ENCODE data around the gene HMG20A. TPM values are rescaled to one million over a fixed set of nuclear protein-coding genes. Genes with fewer than 3 reads are reported as not detected.

HMG20A gene
- total RNA-seq, 1 donor from 2014 or later: 12.6 TPM

GRCh38 chr15:77479015-77479414 is 58.3 kb downstream of the HMG20A start:
- ATAC-seq: peak; percentile 60

DNA sequence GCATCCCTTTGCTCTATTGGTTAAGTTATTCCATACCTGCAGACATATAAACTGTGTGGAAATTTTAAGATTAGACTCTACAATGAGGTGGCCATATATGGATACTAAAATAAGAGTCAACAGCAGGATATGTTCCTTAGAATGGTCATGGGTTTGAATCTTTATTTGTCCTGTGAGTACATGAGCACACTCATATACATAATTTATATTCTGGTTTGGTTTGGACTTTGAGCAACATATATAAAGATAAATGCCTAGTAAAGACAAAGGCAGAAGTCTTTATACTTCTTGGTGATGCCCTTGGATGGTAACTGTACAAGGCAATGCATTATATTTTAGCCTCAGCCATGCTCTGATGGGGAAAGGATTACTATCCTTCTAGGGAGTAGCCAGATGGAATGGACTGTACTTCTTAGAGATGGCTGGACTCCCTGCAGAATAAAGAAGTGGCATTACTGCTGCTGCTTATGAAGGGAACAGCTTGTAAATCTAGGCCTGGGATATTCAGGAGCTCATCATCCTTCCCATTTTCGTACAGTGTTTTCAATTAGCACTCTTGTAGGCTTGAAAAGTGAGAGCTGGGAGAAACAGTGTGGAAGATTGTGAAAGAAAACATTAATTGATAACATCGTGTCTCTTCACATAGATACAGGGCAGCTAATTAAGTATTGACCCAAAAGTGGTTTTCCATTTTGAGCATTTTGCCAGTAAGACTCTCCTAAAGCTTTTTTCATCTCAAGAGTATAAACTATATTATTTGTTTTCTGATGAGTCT is 60.4 kb downstream of the HMG20A start:
- no peak for ATAC-seq

- peak; percentile 26 for ATAC-seq
Measured at GRCh38 chr15:77481670-77482069, 61.0 kb downstream of the HMG20A start.

- no peak for ATAC-seq
Measured at GRCh38 chr15:77482570-77482969, 61.9 kb downstream of the HMG20A start.

DNA sequence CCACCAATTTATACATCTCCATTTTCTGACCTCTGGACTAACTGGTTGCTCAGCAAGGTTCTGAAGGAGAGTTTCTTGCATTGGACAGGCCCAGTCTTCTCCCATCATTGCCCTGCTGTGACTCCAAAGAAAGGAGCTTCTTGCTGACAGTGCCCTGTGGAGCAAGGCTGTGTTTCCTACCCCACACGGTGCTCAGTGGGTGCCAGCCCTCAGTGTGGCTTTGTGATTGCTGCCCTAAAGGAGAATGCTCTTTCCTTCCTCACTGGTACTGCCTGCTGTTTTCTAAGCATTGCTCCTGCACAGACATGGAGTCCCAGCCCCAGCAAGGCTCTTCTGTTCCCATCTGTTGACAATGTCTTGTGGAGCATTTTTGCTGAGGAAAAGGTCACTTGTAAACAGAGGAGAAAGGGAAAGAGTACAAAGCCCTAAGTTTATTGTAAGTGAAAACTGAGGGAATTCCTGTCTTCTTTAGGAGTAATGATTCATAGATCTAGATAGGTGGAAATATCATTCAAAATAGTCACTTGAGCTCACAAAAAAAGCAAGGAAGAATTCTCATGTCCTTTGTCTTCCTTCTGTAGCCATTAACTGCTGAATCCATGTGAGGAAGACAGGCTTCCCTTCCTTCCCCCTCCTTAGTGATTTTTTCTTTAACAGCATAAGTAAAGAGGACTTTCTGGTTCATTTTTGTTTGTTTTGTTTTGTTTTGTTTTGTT is 62.9 kb downstream of the HMG20A start:
- no peak for ATAC-seq

DNA sequence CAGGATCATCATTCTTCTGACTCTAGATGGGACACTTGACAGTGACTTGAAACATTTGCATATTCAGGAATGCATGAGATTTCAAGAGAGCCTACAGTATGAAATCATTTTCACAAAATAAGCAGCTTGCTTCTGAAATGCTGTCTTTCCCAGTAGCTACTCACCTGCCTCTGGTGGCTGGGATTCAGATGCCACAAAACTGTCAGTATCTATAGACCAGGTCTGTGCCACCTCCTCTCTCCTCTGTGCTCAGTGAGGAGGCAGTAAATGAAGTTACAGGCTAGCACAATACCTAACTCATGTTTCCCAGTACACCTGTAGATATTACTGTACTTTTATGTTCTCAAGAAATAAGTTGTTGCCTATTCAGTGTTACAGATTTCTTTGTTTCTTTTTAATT is 64.3 kb downstream of the HMG20A start:
- no peak for ATAC-seq

- peak; percentile 77 for ATAC-seq
Measured at GRCh38 chr15:77486542-77487468, 66.1 kb downstream of the HMG20A start.

GRCh38 chr15:77487469-77487842 is 66.8 kb downstream of the HMG20A start:
- ATAC-seq: no peak

DNA sequence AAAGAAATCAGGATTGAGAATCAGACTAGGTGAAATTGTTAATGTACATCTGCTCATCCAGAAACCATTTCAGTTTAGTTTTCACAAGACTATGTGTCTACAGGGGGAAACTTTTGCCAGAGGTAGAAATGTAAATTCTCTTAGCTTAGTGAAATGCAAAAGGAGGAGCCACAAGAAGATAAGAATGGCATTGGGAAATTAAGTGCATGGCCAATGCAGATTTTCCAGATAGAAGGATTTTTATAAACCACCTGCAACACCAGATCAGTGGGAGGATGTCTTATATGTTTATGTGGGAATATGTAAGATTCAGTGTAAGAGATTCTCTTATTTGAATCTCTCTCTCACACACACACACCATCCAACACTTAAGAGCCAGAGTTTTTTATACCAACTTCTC is 67.2 kb downstream of the HMG20A start:
- ATAC-seq: no peak

- ATAC-seq: no peak
Measured at GRCh38 chr15:77489647-77490046, 69.0 kb downstream of the HMG20A start.

DNA sequence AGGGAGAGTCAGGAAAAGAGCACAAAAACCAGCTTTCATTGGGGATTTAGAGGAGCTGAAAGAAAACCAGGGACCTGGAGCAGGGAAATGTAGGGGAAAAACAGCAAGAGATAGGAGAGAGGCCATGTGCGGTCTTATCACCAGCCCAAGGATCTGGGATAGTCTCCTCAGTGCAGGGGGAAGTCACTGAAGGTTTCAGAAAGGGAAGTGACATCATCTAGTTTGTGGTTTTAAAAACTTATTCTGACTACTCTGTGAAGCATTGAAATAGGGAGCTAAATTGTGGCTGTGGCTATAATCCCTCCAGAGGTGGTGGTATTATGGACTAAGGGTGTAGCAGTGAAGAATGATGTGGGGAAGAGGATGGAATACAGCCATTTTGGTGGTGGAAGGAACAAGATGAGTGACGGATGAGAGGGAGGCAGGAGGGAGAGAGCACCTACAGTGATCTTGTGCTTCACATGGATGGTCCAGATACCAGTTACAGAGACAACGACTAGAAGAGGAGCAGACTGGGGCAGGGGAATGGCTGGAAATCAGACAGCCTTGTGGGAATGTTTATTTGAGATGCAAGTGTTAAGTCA is 72.7 kb downstream of the HMG20A start:
- ATAC-seq: no peak

DNA sequence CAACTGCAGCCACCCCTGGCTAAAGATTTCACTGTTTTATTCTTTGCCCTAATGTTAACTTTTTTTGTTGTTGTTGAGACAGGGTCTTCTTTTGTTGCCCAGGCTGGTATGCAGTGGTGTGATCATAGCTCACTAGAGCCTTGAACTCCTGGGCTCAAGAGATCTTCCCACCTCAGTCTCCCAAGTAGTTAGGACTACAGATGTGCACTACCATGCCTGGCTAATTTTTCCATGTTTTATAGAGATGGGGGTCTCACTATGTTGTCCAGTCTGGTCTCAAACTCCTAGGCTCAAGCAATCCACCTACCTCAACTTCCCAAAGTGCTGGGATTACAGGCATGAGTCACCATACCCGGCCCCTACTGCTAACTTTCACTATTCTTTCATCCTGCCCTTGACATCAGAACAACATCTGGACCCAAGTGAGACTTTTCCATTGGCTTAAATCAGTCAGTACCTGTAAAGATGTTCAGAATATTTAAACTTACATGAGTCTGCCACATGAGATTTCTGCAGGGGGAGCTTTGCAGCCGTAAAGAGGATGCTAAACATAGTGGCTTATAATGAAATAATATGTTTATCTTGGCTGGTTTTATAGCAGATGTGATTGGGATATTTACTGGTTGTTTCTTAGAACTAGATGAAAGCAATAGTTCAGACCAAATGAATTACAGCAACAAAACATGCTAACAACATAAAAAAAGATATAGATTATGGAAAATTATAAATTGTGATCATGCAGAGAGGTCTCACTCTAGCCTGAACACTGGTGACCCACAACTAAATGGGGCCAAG is 73.6 kb downstream of the HMG20A start:
- no peak for ATAC-seq

DNA sequence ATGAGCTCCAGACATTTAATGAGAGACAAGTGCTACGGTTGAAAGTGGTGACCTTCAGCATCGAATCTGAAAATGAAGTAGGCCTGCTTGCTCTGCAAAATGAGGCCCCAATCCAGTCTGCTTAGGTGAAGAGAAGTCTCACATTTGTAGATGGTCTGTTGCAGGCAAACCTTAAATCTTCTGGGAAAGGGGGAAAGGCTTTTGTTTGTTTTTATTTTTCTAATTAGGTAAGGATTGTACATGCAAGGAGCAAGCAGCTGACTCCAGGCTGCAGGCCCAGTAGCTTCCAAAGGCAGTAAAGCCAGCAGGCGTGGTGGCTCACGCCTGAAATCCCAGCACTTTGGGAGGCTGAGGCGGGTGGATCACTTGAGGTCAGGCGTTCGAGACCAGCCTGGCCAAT is 74.3 kb downstream of the HMG20A start:
- ATAC-seq: no peak

DNA sequence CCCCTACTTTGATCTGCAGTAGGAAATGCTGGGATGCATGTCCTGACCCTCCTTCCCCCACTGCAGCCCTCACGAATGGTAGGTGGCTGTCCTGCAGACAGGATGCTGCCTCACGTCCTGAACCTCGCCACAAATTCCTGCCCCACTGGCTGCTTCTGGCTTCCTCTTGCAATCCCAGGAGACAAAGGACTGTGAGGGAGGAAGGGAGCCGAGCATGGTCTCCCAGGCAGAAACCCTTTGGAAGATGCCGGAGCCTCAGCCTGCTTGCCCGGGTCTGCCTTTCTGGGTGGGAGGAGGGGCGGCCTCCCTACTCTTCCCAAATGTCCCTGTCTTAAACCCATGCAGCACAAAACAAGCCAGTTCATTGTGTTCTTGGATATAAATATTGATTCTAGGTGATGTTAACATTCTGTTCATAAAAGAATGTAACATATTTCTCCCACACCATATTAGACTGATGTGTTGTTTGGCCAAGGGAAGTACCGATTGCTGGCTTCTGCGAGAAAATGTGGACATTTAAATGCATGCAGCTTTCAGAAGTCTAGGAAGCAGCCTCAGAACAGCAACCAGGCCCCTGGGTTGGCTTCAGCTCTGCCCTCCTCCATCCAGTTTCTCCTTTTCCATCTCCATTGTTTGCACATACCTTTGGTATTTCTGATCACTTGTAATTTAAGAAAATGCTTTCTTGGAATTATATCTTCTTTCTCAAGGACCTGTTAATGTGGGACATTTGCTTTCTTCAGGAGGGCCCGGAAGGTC is 75.3 kb downstream of the HMG20A start:
- ATAC-seq: no peak

GRCh38 chr15:77496715-77497109 is 76.0 kb downstream of the HMG20A start:
- ATAC-seq: peak; percentile 83

GRCh38 chr15:77497110-77497737 is 76.5 kb downstream of the HMG20A start:
- peak; percentile 54 for ATAC-seq

DNA sequence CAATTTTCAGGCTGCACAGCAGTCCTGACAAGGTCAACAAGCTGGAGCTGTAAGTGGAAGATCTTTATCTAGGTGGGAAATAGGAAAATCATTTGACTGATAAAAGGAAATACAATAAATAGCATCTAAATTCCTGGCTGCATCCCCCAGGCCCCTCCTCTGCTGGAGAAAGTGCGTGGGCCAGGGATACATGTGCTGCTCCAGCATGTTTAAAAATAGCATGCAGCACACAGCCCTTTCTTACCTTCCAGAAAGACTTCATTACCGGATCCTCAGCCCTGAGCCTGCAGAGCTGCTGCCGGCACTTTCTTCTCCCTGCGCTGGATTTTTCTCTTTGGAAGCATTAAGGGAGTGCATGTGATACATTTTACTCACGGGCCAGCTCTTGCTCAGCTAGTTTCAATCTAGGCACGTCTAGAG is 77.3 kb downstream of the HMG20A start:
- ATAC-seq: peak; percentile 18

GRCh38 chr15:77499087-77499760 is 78.5 kb downstream of the HMG20A start:
- no peak for ATAC-seq

DNA sequence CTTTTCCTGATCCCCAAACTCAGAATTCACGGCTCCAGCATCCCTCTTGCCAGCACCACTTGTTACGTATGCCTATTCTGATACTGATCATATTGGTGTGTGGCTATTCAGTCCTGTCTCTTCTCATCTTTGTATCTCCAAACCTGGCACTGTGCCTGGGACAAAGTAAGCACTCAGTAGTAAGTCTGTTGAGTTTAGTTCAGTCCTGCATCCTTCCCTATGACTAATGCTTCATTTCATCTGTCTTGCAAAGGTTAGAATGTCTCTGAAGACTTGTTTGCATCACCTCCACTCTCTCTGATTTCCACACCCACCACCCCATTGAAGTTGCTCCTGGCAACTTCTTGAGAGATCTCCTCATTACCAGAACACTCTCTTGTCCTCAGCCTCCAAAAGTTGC is 80.3 kb downstream of the HMG20A start:
- ATAC-seq: peak; percentile 40

Measured in esophagus mucosa (tissue), 1 donor.